Muscle of back (tissue), 13 donors: ENCODE results near the gene TJP1. TPM values are rescaled to one million over a fixed set of nuclear protein-coding genes. Genes with fewer than 3 reads are reported as not detected.

ENCODE experiments used
- DNase-seq, 3 donors: peaks; one replicate each; pipeline versions ENCODE4 v3.0.0 to v3.0.0-alpha.2; 2013
- long read RNA-seq, 9 donors: transcript quantifications; one replicate each; lab custom pipeline, GENCODE V29; 2026
- polyA plus RNA-seq, 10 donors: library from polyadenylated mRNA; unstranded; fragments of 120-200 nt; gene quantifications; one replicate each; pipeline ENCODE4 v1.2.1, GENCODE V29; 2013; ENCODE audit not compliant: insufficient read length in 10 of 10

The TJP1 gene
- polyA plus RNA-seq: 10 to 100 TPM; 40.2 to 58.3 (median 48.4) TPM
- long read RNA-seq, donor 1, full-length matches to known transcripts: 1 of 1 reads
- long read RNA-seq, donor 1, partial matches to known transcripts: 0 of 1 reads
- long read RNA-seq, donor 1, other reads (novel, unspliced or antisense): 0 of 1 reads
- long read RNA-seq, donor 2, partial matches to known transcripts: 0 of 1 reads
- long read RNA-seq, donor 2, other reads (novel, unspliced or antisense): 0 of 1 reads
- long read RNA-seq, donor 3: 0 reads
- long read RNA-seq, donor 4, full-length matches to known transcripts: 1 of 80 reads
- long read RNA-seq, donor 4, partial matches to known transcripts: 79 of 80 reads
- long read RNA-seq, donor 4, other reads (novel, unspliced or antisense): 0 of 80 reads
- long read RNA-seq, donor 5, partial matches to known transcripts: 23 of 25 reads
- long read RNA-seq, donor 5, other reads (novel, unspliced or antisense): 0 of 25 reads
- long read RNA-seq, donor 6, partial matches to known transcripts: 8 of 8 reads
- long read RNA-seq, donor 6, other reads (novel, unspliced or antisense): 0 of 8 reads
- long read RNA-seq, donor 7, partial matches to known transcripts: 5 of 5 reads
- long read RNA-seq, donor 7, other reads (novel, unspliced or antisense): 0 of 5 reads
- long read RNA-seq, donor 8, partial matches to known transcripts: 8 of 9 reads
- long read RNA-seq, donor 8, other reads (novel, unspliced or antisense): 0 of 9 reads
- long read RNA-seq, donor 9: 0 reads

- peak; percentile 62 to 92 (median 85) for DNase-seq
Observed at GRCh38 chr15:29822100-29822683, at the start of gene TJP1. TJP1 (minus strand) TSS chr15:29822468; CDS start chr15:29822028, 440 bp downstream.

- peak in 1 of 3 donors; percentile 30 for DNase-seq
Observed at GRCh38 chr15:29871401-29871800, 49.1 kb upstream of the TJP1 start.

GRCh38 chr15:29870495-29871151 is 48.4 kb upstream of the TJP1 start:
- DNase-seq: peak in 1 of 3 donors; percentile 50

- no peak for DNase-seq
Observed at GRCh38 chr15:29867241-29868000, 45.2 kb upstream of the TJP1 start.

GRCh38 chr15:29866337-29866736 is 44.1 kb upstream of the TJP1 start:
- no peak for DNase-seq

- DNase-seq: no peak
Observed at GRCh38 chr15:29864501-29864900, 42.2 kb upstream of the TJP1 start.

- no peak for DNase-seq
Observed at GRCh38 chr15:29863438-29863837, 41.2 kb upstream of the TJP1 start.

- DNase-seq: no peak
Observed at GRCh38 chr15:29862271-29862670, 40.0 kb upstream of the TJP1 start.

- peak in 1 of 3 donors; percentile 14 for DNase-seq
Observed at GRCh38 chr15:29860872-29861271, 38.6 kb upstream of the TJP1 start.

GRCh38 chr15:29859973-29860715 is 37.9 kb upstream of the TJP1 start:
- DNase-seq: peak in 1 of 3 donors; percentile 62

GRCh38 chr15:29859293-29859692 is 37.0 kb upstream of the TJP1 start:
- no peak for DNase-seq

GRCh38 chr15:29857221-29857789 is 35.0 kb upstream of the TJP1 start:
- DNase-seq: no peak

- DNase-seq: no peak
Observed at GRCh38 chr15:29854413-29854812, 32.1 kb upstream of the TJP1 start.

- DNase-seq: no peak
Observed at GRCh38 chr15:29853211-29853987, 31.1 kb upstream of the TJP1 start.

GRCh38 chr15:29852201-29852600 is 29.9 kb upstream of the TJP1 start:
- no peak for DNase-seq

GRCh38 chr15:29849716-29850115 is 27.4 kb upstream of the TJP1 start:
- DNase-seq: no peak

GRCh38 chr15:29849218-29849617 is 26.9 kb upstream of the TJP1 start:
- no peak for DNase-seq

- no peak for DNase-seq
Observed at GRCh38 chr15:29844290-29844903, 22.1 kb upstream of the TJP1 start.

GRCh38 chr15:29842290-29842689 is 20.0 kb upstream of the TJP1 start:
- no peak for DNase-seq
